GM04504 (cell line): Measurements from ENCODE around the gene SMIM34.

Experiments used
- DNase-seq: peaks from one replicate; pipeline ENCODE4 v3.0.0-alpha.2; 2012; ENCODE audit warnings: low read depth

The SMIM34 gene

GRCh38 chr21:34372321-34372720 lies 51.4 kb downstream of the SMIM34 start:
- no peak for DNase-seq

- DNase-seq = no peak
These were observed 54.0 kb downstream of the SMIM34 start for GRCh38 chr21:34369741-34370140.
